Neural progenitor cell (in vitro differentiated cells): Measurements from ENCODE around the gene RAB18.

Experiments
- EZH2phosphoT487 ChIP-seq: fragments of 200-600 bp; sonication (generic); IDR thresholded peaks from 2 replicates; pipeline ENCODE4 v1.6.1; 2017; ENCODE audit warnings: antibody characterized with exemption
- TF ChIP-seq, protein P1 (sequence below): fragments of 200-600 bp; sonication (generic); IDR thresholded peaks from 2 replicates; pipeline ENCODE4 v1.5.1; 2017; ENCODE audit warnings: antibody characterized with exemption, mild to moderate bottlenecking

DNA sequence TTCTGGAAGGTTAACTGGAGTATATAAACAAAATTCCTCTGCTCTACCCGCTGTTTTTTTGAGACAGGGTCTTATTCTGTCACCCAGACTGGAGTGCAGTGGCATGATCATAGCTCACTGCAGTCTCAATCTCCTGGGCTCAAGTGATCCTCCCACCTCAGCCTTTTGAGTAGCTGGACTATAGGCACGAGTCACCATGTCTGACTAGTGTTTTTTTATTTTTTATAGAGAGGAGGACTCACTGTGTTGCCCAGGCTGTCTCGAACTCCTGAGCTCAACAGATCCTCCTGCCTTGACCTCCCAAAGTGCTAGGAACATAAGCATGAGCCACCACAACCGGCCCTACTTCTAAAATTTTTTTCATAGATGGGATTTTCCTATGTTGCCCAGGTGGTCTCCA, 2.2 kb downstream of the RAB18 start:
- TF ChIP-seq, protein P1, sequence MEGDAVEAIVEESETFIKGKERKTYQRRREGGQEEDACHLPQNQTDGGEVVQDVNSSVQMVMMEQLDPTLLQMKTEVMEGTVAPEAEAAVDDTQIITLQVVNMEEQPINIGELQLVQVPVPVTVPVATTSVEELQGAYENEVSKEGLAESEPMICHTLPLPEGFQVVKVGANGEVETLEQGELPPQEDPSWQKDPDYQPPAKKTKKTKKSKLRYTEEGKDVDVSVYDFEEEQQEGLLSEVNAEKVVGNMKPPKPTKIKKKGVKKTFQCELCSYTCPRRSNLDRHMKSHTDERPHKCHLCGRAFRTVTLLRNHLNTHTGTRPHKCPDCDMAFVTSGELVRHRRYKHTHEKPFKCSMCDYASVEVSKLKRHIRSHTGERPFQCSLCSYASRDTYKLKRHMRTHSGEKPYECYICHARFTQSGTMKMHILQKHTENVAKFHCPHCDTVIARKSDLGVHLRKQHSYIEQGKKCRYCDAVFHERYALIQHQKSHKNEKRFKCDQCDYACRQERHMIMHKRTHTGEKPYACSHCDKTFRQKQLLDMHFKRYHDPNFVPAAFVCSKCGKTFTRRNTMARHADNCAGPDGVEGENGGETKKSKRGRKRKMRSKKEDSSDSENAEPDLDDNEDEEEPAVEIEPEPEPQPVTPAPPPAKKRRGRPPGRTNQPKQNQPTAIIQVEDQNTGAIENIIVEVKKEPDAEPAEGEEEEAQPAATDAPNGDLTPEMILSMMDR: no peak
- no peak for TF ChIP-seq EZH2phosphoT487
